HFF-Myc (cell line): ENCODE measurements around the gene CLCNKB.
"Not testable (repeated sequence)": the region's sequence is repeated elsewhere in the genome, so short reads cannot be mapped to it uniquely, and the experiment has no call there.

Experiments
- DNase-seq: peaks from one replicate; pipeline ENCODE4 v3.0.0-alpha.2; 2011; ENCODE audit warnings: low read depth; ENCODE audit errors: extremely low read depth
- H3K4me3 ChIP-seq: replicated peaks from 2 replicates; pipeline ENCODE4 v1.5.1; 2011; ENCODE audit warnings: low read depth, mild to moderate bottlenecking, control low read depth, low read length
- CTCF ChIP-seq: IDR thresholded peaks from 2 replicates; pipeline ENCODE4 v1.5.1; 2012; ENCODE audit warnings: mild to moderate bottlenecking, low read depth, low read length, control low read depth; ENCODE audit errors: missing control alignments

The CLCNKB gene

GRCh38 chr1:16041200-16041599 lies 2.4 kb upstream of the CLCNKB start:
- H3K4me3 ChIP-seq, result no peak overlapping the region
- TF ChIP-seq CTCF, result no peak
- no peak for DNase-seq

- DNase-seq, result no peak
- no peak overlapping the region for H3K4me3 ChIP-seq
- TF ChIP-seq CTCF, result peak; percentile 10
Measured at GRCh38 chr1:16042096-16042495, 1.5 kb upstream of the CLCNKB start.

- not testable (repeated sequence) for DNase-seq, H3K4me3 ChIP-seq
Measured at GRCh38 chr1:16042654-16043053, 928 bp upstream of the CLCNKB start.

- TF ChIP-seq CTCF, result no peak
- no peak for DNase-seq
- H3K4me3 ChIP-seq, result no peak overlapping the region
Measured at GRCh38 chr1:16043950-16044349, 368 bp downstream of the CLCNKB start.

GRCh38 chr1:16046842-16047241 lies 3.3 kb downstream of the CLCNKB start:
- no peak for TF ChIP-seq CTCF
- H3K4me3 ChIP-seq, result no peak overlapping the region
- no peak for DNase-seq

- H3K4me3 ChIP-seq, result no peak overlapping the region
Measured at GRCh38 chr1:16047791-16048475, 4.4 kb downstream of the CLCNKB start.

More at GRCh38 chr1:16047791-16048475, 4.4 kb downstream of the CLCNKB start:
- no peak for DNase-seq
- TF ChIP-seq CTCF, result no peak
